Hematopoietic multipotent progenitor cell treated with erythropoietin and hydrocortisone succinate and interleukin-3 and kit ligand, for 17 days (in vitro differentiated cells): Measurements from ENCODE around the gene THSD7B.

Source experiments
- DNase-seq: peaks from one replicate; pipeline ENCODE4 v3.0.0-alpha.2; 2015; ENCODE audit warnings: low spot score

Gene THSD7B

GRCh38 chr2:137154946-137155345, 389.6 kb downstream of the THSD7B start:
- DNase-seq: no peak

DNA sequence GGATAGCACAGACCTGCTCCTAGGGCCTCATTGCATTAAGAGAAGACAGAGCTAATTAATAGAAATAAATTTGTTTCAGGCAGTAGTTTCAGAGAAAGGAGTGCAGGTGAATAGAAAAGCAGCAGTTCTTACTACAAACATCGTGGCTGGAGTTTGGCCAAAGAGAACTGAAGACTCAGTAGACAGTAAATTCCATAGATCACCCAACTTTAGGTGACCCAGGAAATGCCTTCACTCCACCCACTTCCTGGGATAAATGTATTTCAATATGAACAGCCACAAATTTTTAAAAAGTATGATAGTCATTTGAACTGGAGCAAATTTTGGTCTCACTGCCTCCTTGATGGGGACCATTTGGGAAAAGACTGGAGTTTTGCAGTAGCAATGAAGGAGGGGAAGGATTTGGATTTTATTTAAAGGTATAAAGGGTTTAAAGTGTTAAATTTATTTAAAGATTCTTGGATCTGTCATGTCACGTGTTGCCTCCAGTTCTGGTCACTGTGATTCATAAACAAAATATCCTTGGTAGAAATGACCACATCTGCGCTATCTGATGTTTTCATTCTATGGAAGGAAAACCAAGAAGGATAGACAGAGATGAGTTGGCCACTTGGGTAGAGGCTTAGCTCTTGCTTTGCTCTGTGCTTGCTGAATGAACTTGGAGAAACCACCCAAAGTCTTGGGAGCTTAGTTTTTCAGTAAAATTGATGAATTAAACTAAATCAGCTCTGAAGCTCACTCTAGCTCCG, 390.2 kb downstream of the THSD7B start:
- no peak for DNase-seq

DNA sequence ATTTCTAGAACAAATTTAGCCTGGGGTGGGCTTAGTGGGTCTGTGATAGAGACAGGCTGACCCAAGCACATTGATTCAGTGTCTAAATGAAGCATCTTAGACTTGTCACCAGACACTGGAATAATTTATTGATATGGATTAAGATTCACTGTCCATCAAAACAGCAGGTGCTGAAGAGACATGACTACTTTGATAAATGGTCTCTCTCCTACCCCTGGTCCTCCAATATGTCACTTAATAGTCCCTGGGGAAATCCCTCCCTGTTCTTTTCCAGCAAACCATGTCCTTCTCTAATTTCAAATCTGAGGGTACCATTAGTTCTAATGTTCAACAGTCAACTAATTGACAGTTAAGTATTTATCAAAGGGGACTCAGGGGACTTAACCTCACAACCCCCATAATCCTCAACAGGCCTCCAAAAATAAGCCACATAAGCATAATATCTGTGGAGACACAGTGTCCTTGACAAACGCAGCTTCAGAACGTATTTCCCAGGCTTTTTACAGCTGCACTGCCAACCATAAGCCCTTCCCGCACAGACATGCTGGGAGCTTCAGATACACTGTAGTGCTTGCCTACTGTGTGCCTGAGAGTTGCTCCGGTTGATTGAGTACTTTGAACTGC, 391.0 kb downstream of the THSD7B start:
- no peak for DNase-seq

GRCh38 chr2:137157851-137158250, 392.5 kb downstream of the THSD7B start:
- DNase-seq: no peak

DNA sequence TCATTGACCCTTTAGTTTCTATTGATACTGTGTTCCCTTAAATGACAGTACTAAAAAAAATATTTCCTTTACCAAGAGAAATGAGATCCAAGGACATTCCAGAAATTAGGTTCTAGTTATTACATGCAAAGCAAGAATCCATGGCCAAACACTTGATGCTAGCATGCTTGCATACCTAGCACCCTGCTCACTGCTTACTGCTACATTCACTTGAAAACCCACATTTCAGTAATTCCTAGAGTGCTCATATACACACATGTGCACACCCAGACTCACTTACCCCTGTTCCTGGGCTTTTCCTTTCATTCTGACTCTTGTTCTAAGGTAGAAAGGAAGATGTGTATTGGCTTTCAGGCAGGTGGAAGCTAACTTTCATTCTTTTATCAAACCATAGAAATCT, 395.9 kb downstream of the THSD7B start:
- DNase-seq: no peak

GRCh38 chr2:137165968-137166367, 400.6 kb downstream of the THSD7B start:
- no peak for DNase-seq

GRCh38 chr2:137167651-137168050, 402.3 kb downstream of the THSD7B start:
- DNase-seq: no peak

DNA sequence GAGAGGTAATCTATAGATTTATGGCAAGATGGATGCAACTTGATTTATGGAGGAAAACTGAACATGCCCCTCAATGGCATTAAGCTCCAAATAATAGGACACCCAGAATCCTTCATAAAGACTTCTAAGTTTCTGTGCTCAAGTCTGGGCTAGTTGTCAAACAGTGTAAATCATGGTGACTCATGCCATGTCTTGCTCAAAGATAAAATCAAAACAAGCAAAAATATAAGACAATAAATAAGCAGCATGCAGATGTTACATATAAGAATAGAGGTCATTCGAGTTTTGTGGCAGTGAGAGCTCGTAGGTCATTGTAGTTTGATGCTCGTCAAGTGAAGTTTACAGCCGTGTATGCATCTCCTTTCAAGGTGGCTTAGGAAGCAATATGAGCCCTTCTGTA, 403.2 kb downstream of the THSD7B start:
- DNase-seq: no peak

DNA sequence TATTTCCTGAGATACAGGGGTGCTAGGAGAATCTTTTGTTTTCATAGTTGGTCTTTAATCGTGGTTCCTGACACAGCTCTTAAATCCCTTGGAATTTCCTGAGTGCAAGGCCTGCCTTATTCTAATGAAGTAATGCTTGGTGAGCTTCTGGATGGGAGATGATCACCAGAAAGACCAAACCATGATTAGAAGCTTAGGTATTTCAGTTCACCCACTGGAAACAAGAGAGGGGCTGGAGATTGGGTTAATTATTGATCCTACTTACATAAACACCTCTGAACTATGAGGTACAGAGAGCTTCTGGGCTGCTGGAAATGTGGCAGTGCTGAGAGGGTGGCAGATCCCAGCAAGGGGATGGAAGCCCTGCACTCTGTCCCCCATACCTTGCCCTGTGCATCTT, 406.8 kb downstream of the THSD7B start:
- no peak for DNase-seq

DNA sequence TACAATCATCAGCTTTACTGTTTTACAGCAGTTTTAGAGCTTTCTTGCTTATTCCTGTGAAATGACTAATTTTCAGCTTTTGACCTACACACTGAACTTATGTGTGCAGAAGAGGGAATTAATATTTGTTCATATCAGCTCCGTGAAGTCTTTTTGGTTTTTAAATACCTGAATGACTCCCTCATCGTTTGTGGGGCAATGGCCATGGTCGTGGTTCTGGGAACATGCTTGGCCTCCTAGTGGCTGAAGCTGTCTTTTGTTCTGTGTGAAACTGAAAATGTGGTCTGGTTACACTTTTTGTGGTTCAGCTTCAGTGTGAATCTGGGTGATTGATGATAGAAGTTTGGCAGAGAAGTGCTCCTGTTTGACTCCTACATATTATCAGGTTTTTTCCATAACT, 408.1 kb downstream of the THSD7B start:
- DNase-seq: no peak

GRCh38 chr2:137175246-137175645, 409.9 kb downstream of the THSD7B start:
- no peak for DNase-seq

GRCh38 chr2:137178951-137179377, 413.6 kb downstream of the THSD7B start:
- DNase-seq: no peak

GRCh38 chr2:137179542-137179941, 414.2 kb downstream of the THSD7B start:
- DNase-seq: no peak

GRCh38 chr2:137180012-137180411, 414.7 kb downstream of the THSD7B start:
- no peak for DNase-seq

DNA sequence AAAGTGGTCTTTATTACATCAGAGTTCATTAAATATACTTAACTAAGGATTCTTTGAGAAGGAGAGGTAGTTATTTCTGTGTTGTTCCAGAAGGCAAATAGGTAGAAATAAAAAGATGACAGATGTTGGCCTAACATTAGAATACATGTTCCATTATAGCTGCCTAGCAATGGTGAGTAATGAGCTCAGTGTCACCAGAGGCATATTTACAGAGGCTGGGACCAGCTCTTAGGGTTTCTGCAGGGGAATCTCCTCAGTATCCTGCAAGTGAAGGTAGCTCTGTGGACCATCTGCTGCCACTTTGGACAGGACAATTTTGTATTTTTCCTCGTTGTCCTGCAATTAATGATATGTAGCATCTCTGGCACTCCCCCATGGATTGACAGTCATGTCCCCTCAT, 416.0 kb downstream of the THSD7B start:
- no peak for DNase-seq

DNA sequence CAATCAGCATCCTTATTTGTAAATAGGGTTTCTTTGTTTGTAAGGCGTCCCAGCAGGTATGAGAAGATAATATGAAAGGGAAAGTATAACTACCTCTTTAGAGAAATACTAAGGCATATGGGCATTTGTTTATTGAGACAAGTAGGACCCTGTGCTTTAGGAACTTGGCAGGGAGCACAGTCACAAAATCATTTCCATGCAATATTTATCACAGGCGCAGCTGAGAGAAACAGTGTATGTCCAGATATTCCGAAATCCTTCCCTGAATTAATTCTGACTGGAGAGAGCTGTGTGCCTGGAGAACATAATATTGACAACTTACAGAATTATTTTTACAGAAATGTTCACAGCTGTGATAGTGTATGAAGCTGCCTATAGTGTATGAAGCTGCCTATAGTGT, 416.7 kb downstream of the THSD7B start:
- no peak for DNase-seq

GRCh38 chr2:137183206-137183898, 418.0 kb downstream of the THSD7B start:
- DNase-seq: no peak

GRCh38 chr2:137185378-137186078, 420.2 kb downstream of the THSD7B start:
- no peak for DNase-seq

DNA sequence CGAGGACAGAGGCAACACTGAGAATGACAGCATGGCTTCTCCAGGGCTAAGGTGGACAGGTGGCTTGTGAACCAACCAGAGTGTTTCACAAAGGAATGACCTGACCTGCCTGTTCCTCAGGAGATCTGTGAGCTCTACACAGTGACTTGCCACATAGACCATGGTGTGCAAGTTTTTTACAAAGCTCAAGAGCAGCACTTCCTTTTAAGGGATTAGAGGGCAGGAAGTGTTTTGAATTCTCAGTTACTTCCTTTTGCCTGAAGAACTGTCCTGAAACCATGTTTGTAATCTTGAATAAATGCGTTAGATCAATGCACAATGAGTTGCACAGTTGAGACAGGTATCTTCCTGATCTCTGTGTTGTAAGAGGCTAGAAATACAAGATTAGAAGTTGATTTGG, 421.9 kb downstream of the THSD7B start:
- DNase-seq: no peak

GRCh38 chr2:137190411-137191195, 425.3 kb downstream of the THSD7B start:
- DNase-seq: no peak

- DNase-seq: no peak
These were observed 427.3 kb downstream of the THSD7B start for GRCh38 chr2:137192366-137193310.
